ENCODE data around the gene FBXO30.

FBXO30 gene

GRCh38 chr6:145830612-145831011 lies 16.0 kb upstream of the FBXO30 start:
- CTCF ChIA-PET: interaction anchor here (0.7 kb wide), 1 partner anchor 1311 kb away, joined by 3 read pairs; no protein-coding TSS in a partner anchor
- DNase-seq: no peak
- Mint-ChIP-seq H3K4me1 (no peaks in the 10 kb centered on the region), H3K4me3 (no peak overlapping the region), H3K36me3 (no peaks in the 10 kb centered on the region), H3K27me3 (no peaks in the 10 kb centered on the region), H3K9me3 (no peaks in the 10 kb centered on the region), H3K27ac (no peak overlapping the region)

GRCh38 chr6:145829950-145830349 lies 15.4 kb upstream of the FBXO30 start:
- H3K36me3 Mint-ChIP-seq: no peaks in the 10 kb centered on the region
- no peak overlapping the region for H3K27ac Mint-ChIP-seq
- no peaks in the 10 kb centered on the region for H3K27me3 Mint-ChIP-seq
- no peaks in the 10 kb centered on the region for H3K9me3 Mint-ChIP-seq
- CTCF ChIA-PET: interaction anchor here (0.7 kb wide), 1 partner anchor 1311 kb away, joined by 3 read pairs; no protein-coding TSS in a partner anchor
- no peaks in the 10 kb centered on the region for H3K4me1 Mint-ChIP-seq
- H3K4me3 Mint-ChIP-seq: no peak overlapping the region
- no peak for DNase-seq

- H3K27me3 Mint-ChIP-seq: no peaks in the 10 kb centered on the region
- H3K4me3 Mint-ChIP-seq: no peak overlapping the region
- H3K27ac Mint-ChIP-seq: no peak overlapping the region
- CTCF ChIA-PET: no interaction called here
- no peaks in the 10 kb centered on the region for H3K36me3 Mint-ChIP-seq
- H3K9me3 Mint-ChIP-seq: no peaks in the 10 kb centered on the region
- no peaks in the 10 kb centered on the region for H3K4me1 Mint-ChIP-seq
- DNase-seq: no peak
These were observed 14.5 kb upstream of the FBXO30 start for GRCh38 chr6:145829102-145829501.

GRCh38 chr6:145824344-145824743 lies 9.7 kb upstream of the FBXO30 start:
- DNase-seq: no peak
- H3K36me3 Mint-ChIP-seq: no peaks in the 10 kb centered on the region
- H3K4me1 Mint-ChIP-seq: peaks cover 18% of the 10 kb centered on the region
- H3K27ac Mint-ChIP-seq: no peak overlapping the region
- CTCF ChIA-PET: no interaction called here
- H3K9me3 Mint-ChIP-seq: no peaks in the 10 kb centered on the region
- no peaks in the 10 kb centered on the region for H3K27me3 Mint-ChIP-seq
- H3K4me3 Mint-ChIP-seq: no peak overlapping the region

DNA sequence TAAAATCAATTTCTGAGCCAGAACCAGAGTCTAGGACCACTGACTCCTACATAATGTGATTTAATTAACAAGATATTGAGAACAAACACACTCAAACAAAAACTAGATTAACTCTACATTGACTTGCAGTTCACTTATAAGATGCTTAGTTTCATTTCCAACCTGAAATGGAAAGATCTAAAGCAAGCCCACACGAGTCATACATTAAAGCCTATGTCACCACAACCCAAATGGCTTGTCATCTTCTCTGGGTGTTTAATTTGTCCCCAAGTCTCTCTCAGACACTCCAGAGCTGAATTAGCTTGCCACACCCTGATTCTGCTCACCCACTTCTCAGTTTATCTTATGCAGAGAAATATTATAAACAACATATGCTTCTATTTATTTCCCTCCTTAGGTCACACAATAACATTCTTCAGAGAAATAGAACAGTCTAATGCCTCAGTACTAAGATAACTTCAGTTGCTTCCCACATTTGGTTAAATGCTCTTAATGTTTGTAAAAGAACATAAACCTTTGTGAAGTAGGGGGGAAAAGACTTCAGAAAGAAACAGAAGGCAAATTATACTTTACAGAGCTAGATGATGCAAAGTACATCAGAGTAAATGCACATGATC lies 8.8 kb upstream of the FBXO30 start:
- no peaks in the 10 kb centered on the region for H3K36me3 Mint-ChIP-seq
- H3K4me3 Mint-ChIP-seq: no peak overlapping the region
- CTCF ChIA-PET: no interaction called here
- peaks cover 18% of the 10 kb centered on the region for H3K4me1 Mint-ChIP-seq
- no peak overlapping the region for H3K27ac Mint-ChIP-seq
- H3K9me3 Mint-ChIP-seq: no peaks in the 10 kb centered on the region
- H3K27me3 Mint-ChIP-seq: no peaks in the 10 kb centered on the region
- DNase-seq: no peak

DNA sequence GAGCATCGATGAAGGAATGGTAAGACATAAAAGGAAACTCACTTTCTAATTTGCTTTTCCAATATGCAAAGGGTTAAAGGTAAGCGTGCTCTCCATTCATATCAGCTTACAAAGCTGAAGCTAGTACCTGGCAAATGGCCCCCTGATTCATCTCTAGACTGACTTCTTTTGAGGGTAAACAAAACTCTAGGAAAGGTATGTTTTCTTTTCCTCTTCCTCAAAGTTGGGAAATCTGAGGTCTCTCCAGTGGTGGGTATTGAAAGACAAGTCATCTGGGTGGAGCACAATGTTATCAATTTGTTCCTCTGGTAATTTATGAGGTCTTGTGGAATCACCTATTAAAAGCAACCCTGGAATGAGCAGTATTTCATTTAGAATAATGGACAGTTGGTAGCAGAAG lies 7.9 kb upstream of the FBXO30 start:
- no peak for DNase-seq
- peaks cover 2% of the 10 kb centered on the region for H3K36me3 Mint-ChIP-seq
- H3K27me3 Mint-ChIP-seq: no peaks in the 10 kb centered on the region
- CTCF ChIA-PET: no interaction called here
- no peaks in the 10 kb centered on the region for H3K9me3 Mint-ChIP-seq
- no peak overlapping the region for H3K27ac Mint-ChIP-seq
- H3K4me1 Mint-ChIP-seq: peaks cover 18% of the 10 kb centered on the region
- H3K4me3 Mint-ChIP-seq: no peak overlapping the region

DNA sequence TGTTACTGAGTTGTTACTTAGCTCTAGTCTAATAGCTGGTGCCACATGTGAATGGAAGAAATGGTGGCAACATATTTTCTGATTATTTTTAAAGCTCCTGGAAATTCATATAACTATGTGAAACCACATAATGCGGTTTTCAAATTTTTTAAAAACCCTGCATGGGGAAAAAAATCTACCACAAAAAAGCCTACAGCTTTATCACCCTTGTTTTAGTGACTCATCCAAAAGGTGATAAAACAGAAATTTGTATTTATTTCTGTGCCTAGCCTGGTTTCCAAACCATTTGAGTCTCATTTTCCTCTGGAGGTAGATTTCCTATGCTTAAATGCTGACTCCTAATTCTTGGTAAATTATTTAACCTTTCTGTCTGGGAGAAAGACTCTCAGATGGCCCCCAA lies 5.4 kb upstream of the FBXO30 start:
- DNase-seq: no peak
- no peak overlapping the region for H3K4me3 Mint-ChIP-seq
- H3K4me1 Mint-ChIP-seq: peaks cover 33% of the 10 kb centered on the region
- peaks cover 10% of the 10 kb centered on the region for H3K36me3 Mint-ChIP-seq
- H3K27ac Mint-ChIP-seq: no peak overlapping the region
- no peaks in the 10 kb centered on the region for H3K9me3 Mint-ChIP-seq
- CTCF ChIA-PET: interaction anchor here (1.0 kb wide), 1 partner anchor 46 kb away, joined by 3 read pairs; no protein-coding TSS in a partner anchor
- H3K27me3 Mint-ChIP-seq: no peaks in the 10 kb centered on the region

GRCh38 chr6:145818796-145819195 lies 4.2 kb upstream of the FBXO30 start:
- CTCF ChIA-PET: no interaction called here
- H3K9me3 Mint-ChIP-seq: no peaks in the 10 kb centered on the region
- DNase-seq: no peak
- H3K36me3 Mint-ChIP-seq: peaks cover 10% of the 10 kb centered on the region
- no peak overlapping the region for H3K4me3 Mint-ChIP-seq
- H3K27ac Mint-ChIP-seq: no peak overlapping the region
- peaks cover 36% of the 10 kb centered on the region for H3K4me1 Mint-ChIP-seq
- H3K27me3 Mint-ChIP-seq: no peaks in the 10 kb centered on the region

- H3K9me3 Mint-ChIP-seq: no peaks in the 10 kb centered on the region
- H3K27me3 Mint-ChIP-seq: no peaks in the 10 kb centered on the region
- H3K4me3 Mint-ChIP-seq: peak overlapping the region; percentile 92
- no peak for DNase-seq
- peaks cover 10% of the 10 kb centered on the region for H3K36me3 Mint-ChIP-seq
- H3K4me1 Mint-ChIP-seq: peaks cover 39% of the 10 kb centered on the region
- no peak overlapping the region for H3K27ac Mint-ChIP-seq
- CTCF ChIA-PET: interaction anchor here (2.2 kb wide), 1 partner anchor 81 kb away, joined by 13 read pairs; the partner anchor contains the start of gene EPM2A
These were observed 1.8 kb upstream of the FBXO30 start for GRCh38 chr6:145816392-145816791.

DNA sequence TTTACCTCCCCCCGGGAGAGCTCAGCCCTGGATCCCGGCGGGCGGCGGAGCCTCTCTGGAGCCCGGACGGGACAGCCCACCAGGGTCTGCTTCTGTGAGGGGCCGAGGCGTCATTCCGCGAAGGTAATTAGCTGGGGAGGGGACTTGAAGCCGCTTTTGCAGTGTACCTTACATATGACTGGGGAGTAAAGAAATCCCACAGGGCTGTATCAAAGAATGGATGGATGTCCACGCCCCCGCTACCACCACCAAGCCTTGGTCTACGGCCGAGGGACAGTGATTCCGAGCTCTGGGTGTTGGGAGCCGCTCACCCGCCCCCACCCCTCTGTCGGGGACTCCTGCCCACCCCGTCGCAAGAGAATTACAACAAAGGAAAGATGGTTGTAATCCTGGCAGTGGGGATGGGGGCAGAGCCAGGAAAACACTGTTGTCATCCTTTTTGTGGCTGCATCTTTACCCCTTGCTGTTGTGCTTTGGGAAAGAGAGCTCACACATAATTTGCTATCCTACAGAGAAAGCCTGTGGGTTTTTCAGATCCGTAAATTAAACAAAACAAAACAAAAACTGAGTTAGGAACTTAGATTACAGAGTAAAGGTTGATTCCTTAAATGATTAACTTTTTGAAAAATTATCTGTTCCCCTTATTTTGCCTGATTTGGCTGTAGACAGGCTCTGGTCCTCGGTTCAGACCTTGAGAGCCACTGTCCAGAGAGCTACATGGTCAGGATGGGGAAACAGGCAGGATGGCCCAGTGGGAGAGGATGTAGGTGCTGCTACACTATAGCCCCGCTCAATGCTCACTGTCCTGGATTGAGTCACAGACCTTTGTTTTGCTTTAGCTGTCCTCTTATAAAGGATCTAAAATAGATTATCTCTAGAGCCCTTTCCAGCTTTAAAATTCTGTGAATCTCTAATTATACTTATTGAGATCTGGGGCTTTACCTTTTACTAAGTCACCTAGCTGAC lies 997 bp upstream of the FBXO30 start:
- Mint-ChIP-seq H3K36me3 (peaks cover 10% of the 10 kb centered on the region), H3K4me1 (peaks cover 37% of the 10 kb centered on the region), H3K4me3 (peak overlapping the region; percentile 92), H3K27me3 (no peaks in the 10 kb centered on the region), H3K9me3 (no peaks in the 10 kb centered on the region), H3K27ac (peak overlapping the region; percentile 94)
- CTCF ChIA-PET: interaction anchor here (1.6 to 2.2 kb wide), 2 partner anchors 77 to 80 kb away, joined by 6 to 13 read pairs; partner anchors contain the start of gene EPM2A
- no peak for DNase-seq

DNA sequence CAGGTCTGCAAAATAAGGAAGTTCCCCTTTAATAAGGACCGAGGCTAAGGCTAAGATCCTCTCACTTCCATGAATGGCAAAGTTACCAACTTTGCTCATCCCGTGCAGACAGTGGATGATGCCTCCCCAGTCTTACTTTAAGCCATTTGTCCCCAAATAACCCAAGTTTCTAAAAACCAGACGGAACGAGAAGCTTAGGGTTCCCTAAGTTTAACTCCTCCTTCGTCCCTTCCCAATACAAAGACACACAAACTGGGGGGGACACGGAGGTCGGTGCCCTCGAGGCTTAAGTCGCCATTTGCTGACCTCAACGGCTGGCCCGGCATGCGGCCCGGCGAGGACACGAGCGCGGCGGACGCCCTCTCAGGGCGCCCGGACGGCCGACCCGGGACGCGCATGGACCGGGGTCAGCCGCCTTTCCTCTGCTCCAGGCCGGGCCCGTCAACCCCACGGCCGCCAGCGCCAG lies 527 bp downstream of the FBXO30 start:
- no peaks in the 10 kb centered on the region for H3K27me3 Mint-ChIP-seq
- no peak for DNase-seq
- H3K9me3 Mint-ChIP-seq: no peaks in the 10 kb centered on the region
- peaks cover 31% of the 10 kb centered on the region for H3K4me1 Mint-ChIP-seq
- peak overlapping the region; percentile 70 for H3K27ac Mint-ChIP-seq
- CTCF ChIA-PET: interaction anchor here (1.6 to 2.2 kb wide), 2 partner anchors 75 to 78 kb away, joined by 6 to 13 read pairs; partner anchors contain the start of gene EPM2A
- peak overlapping the region; percentile 71 for H3K4me3 Mint-ChIP-seq
- peaks cover 10% of the 10 kb centered on the region for H3K36me3 Mint-ChIP-seq

- CTCF ChIA-PET: no interaction called here
- Mint-ChIP-seq H3K27me3 (no peaks in the 10 kb centered on the region), H3K4me1 (peaks cover 31% of the 10 kb centered on the region), H3K4me3 (peak overlapping the region; percentile 71), H3K27ac (peak overlapping the region; percentile 70), H3K36me3 (peaks cover 10% of the 10 kb centered on the region), H3K9me3 (no peaks in the 10 kb centered on the region)
- no peak for DNase-seq
These were observed 1.1 kb downstream of the FBXO30 start for GRCh38 chr6:145813285-145814034.

DNA sequence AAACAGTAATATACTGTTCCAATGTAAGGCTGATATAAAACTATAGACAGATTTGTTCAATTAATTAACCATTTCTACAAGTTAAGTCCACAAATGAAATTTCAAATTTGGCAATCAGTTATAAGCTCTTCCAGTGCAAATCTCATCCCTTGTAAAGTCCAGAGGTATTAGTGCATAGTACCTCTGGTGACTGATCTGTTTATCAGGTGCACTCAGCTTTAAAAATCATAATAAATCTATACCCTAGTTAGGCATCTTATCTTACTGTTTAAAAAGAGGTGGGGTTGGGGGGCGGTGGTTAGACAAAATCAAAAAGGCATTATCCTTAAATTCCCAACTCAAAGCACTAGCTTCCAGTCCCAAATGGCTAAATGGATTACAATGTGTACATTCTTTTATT lies 2.9 kb downstream of the FBXO30 start:
- CTCF ChIA-PET: no interaction called here
- peaks cover 3% of the 10 kb centered on the region for H3K36me3 Mint-ChIP-seq
- no peak for DNase-seq
- no peaks in the 10 kb centered on the region for H3K9me3 Mint-ChIP-seq
- no peak overlapping the region for H3K27ac Mint-ChIP-seq
- no peaks in the 10 kb centered on the region for H3K27me3 Mint-ChIP-seq
- H3K4me1 Mint-ChIP-seq: peaks cover 30% of the 10 kb centered on the region
- H3K4me3 Mint-ChIP-seq: no peak overlapping the region

DNA sequence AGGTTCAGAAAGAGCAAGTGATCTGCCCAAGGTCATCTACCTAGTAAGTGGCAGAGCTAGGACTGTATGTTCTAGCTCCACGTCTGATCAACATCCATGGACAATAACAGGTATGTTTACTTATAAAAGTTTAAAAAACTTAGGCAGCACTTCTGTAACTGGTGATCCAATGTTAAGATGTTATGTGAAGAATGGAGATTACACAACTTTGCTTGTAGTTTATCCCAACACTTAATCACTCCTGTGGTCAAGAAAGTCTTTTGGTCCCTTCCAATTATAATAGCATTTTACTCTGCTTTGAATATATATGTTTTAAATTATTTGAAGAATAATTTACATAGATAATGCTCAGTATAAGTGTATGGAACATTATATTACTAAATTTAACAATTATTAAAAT lies 4.8 kb downstream of the FBXO30 start:
- DNase-seq: no peak
- Mint-ChIP-seq H3K36me3 (peaks cover 12% of the 10 kb centered on the region), H3K27me3 (no peaks in the 10 kb centered on the region), H3K9me3 (no peaks in the 10 kb centered on the region), H3K4me3 (no peak overlapping the region), H3K27ac (no peak overlapping the region), H3K4me1 (peaks cover 15% of the 10 kb centered on the region)
- CTCF ChIA-PET: no interaction called here
